ENCODE data around the gene TUBB3. TPM values are rescaled to one million over a fixed set of nuclear protein-coding genes. Genes with fewer than 3 reads are reported as not detected.
A peak's percentile ranks its signal among the peaks of the same experiment; 100 is the strongest.

The TUBB3 gene
- total RNA-seq, 4 donors from 2014 or later, result 0.33 to 2.4 (median 0.68) TPM

DNA sequence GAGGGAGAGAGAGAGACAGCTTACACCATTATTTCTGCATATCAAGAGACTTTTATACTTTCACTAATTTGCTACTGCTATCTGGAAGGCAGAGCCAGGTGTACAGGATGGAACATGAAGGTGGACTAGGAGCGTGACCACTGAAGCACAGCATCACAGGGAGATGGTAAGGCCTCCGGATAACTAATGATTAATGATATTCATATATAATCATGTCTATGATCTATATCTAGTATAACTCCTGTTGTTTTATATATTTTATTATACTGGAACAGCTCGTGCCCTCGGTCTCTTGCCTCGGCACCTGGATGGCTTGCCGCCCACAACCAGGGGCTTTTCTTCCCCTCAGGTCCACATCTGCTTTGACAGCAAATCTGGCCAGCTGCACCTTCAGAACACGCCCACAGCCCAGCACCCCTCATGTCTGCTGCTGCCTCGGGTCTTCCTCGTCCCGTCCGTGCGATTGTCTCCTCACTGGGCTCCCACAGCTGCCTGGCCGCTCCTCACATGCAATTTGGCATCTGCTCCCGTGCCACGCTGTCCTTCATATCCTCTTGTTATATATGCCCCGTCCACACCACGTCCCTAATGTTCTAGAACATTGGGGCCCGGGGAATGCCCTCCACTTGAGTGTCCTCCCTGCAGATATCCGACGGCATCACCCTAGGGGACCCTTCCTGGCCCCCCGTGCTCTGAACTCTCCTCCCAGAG, 15.2 kb downstream of the TUBB3 start:
- Histone ChIP-seq H3K4me3 (replicated peaks in 1 of 3) (no peak overlapping the region), H3K27me3 (no peaks in the 10 kb centered on the region), H3K36me3 (no peaks in the 10 kb centered on the region), H3K9me3 (no peaks in the 10 kb centered on the region), H3K4me1 (no peaks in the 10 kb centered on the region), H3K27ac (no peak overlapping the region)
- WGBS, 2 donors, result 82 to 84% methylated on average over 21 of the region's 21 CpGs
- intact Hi-C loops (cut with DNase I), result no loop called here
- DNase-seq, result no peak
- TF ChIP-seq POLR2A (IDR thresholded peaks at IDR 0.05) (no peak), CTCF (IDR thresholded peaks at IDR 0.05) (no peak)

DNA sequence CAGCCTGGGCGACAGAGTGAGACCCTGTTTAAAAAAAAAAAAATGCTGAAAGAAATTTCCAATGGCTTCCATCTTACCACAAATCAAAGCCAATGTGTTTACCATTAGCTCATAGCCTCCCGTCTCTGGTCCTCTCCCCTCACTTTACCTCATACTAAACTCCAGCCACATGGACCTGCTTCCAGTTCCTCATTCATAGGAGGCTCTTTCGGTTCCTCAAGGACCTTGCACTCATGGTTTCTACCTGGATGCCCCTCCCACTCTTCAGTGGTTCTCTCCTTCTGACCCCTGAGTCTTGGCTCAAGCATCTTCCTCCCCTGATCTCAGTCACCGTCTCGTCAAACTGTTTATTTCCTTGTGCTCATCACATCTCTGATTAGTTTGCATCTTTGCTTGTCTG, 21.6 kb downstream of the TUBB3 start:
- no peaks in the 10 kb centered on the region for H3K36me3 ChIP-seq
- TF ChIP-seq CTCF (IDR thresholded peaks at IDR 0.05), result no peak
- no peak for TF ChIP-seq POLR2A (IDR thresholded peaks at IDR 0.05)
- WGBS, 2 donors, result 72 to 77% methylated on average over 5 of the region's 5 CpGs
- H3K4me3 ChIP-seq (replicated peaks in 1 of 3), result no peak overlapping the region
- DNase-seq, result no peak
- no peaks in the 10 kb centered on the region for H3K27me3 ChIP-seq
- H3K27ac ChIP-seq, result no peak overlapping the region
- intact Hi-C loops (cut with DNase I), result no loop called here
- H3K4me1 ChIP-seq, result peaks cover 8 to 18% of the 10 kb centered on the region in 2 donors
- no peaks in the 10 kb centered on the region for H3K9me3 ChIP-seq

- H3K9me3 ChIP-seq, result no peaks in the 10 kb centered on the region
- peaks cover 8 to 18% of the 10 kb centered on the region in 2 donors for H3K4me1 ChIP-seq
- intact Hi-C loops (cut with DNase I), result no loop called here
- no peak overlapping the region for H3K27ac ChIP-seq
- WGBS, 2 donors, result 19 to 35% methylated on average over 7 of the region's 7 CpGs
- no peaks in the 10 kb centered on the region for H3K27me3 ChIP-seq
- H3K4me3 ChIP-seq (replicated peaks in 1 of 3), result no peak overlapping the region
- no peaks in the 10 kb centered on the region for H3K36me3 ChIP-seq
- peak; percentile 80 to 81 for DNase-seq
- no peak for TF ChIP-seq POLR2A (IDR thresholded peaks at IDR 0.05)
- TF ChIP-seq CTCF (IDR thresholded peaks at IDR 0.05), result peak in 4 of 6 experiments; percentile 17 to 36 (median 34)
Measured at GRCh38 chr16:89945654-89946053, 22.5 kb downstream of the TUBB3 start.

GRCh38 chr16:89946515-89946914, 23.4 kb downstream of the TUBB3 start:
- TF ChIP-seq CTCF (IDR thresholded peaks at IDR 0.05) (no peak), POLR2A (IDR thresholded peaks at IDR 0.05) (no peak)
- H3K9me3 ChIP-seq, result no peaks in the 10 kb centered on the region
- no peaks in the 10 kb centered on the region for H3K36me3 ChIP-seq
- H3K4me3 ChIP-seq (replicated peaks in 1 of 3), result no peak overlapping the region
- peaks cover 8 to 18% of the 10 kb centered on the region in 2 donors for H3K4me1 ChIP-seq
- DNase-seq, result no peak
- 69 to 83% methylated on average over 5 of the region's 5 CpGs for WGBS, 2 donors
- intact Hi-C loops (cut with DNase I), result no loop called here
- H3K27me3 ChIP-seq, result no peaks in the 10 kb centered on the region
- H3K27ac ChIP-seq, result no peak overlapping the region

DNA sequence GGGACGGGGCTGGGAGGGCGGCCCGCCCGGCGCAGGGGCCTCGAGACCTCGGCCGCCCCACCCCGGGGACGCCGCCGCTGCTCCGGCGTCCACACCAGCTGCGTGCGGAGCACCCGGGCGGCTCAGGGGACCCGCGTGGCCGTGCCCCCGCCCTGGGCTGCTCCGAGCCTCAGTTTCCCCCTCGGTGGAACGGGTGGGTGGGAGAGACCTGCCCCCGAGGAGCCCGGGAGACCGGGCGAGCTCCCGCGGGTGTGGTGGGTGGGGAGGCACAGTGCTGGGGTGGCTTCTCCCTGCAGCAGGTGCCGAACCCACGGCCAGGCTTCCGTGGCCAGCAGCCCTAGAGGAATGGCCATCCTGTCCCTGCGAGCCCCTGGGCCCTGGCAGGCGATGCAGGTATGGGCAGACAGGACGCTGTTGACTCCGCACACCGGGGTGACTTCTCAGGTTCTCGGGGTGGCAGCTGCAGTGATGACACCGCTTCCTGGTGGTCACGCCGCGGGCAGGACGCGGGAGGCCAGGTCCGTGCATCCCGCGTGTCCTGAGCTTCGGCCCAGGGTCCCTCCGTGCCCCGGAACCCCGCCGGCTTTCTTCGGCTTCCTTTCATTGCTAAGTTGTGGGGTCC, 26.1 kb downstream of the TUBB3 start:
- H3K27me3 ChIP-seq, result no peaks in the 10 kb centered on the region
- peak overlapping the region in 2 of 3 donors; percentile 30 to 46 for H3K4me3 ChIP-seq (replicated peaks in 1 of 3)
- H3K27ac ChIP-seq, result no peak overlapping the region
- intact Hi-C loops (cut with DNase I), result no loop called here
- no peak for TF ChIP-seq CTCF (IDR thresholded peaks at IDR 0.05)
- 41% methylated on average over 18 of the region's 55 CpGs; no CpG with 5 or more reads in 1 of the 2 donors for WGBS, 2 donors
- no peak for DNase-seq
- H3K36me3 ChIP-seq, result no peaks in the 10 kb centered on the region
- H3K4me1 ChIP-seq, result peaks cover 8 to 18% of the 10 kb centered on the region in 2 donors
- no peaks in the 10 kb centered on the region for H3K9me3 ChIP-seq

Data from thyroid gland (tissue), 4 donors.